Mesothelial cell of epicardium (in vitro differentiated cells): ENCODE data around the gene KCNN3. TPM values are rescaled to one million over a fixed set of nuclear protein-coding genes. Genes with fewer than 3 reads are reported as not detected.

Source experiments
- DNase-seq, 2 experiments: peaks; one replicate each; pipeline ENCODE4 v3.0.0; 2021; ENCODE audit warnings: low spot score in 2 of 2; ENCODE audit not compliant: unreplicated experiment in 2 of 2
- H3K27ac Mint-ChIP-seq: 2 replicates; pipeline ENCODE4 v1.8.0; 2021; ENCODE audit warnings: mixed read lengths
- H3K27me3 Mint-ChIP-seq: 2 replicates; pipeline ENCODE4 v1.8.0; 2021; ENCODE audit warnings: low read depth, mixed read lengths
- H3K36me3 Mint-ChIP-seq: 2 replicates; pipeline ENCODE4 v1.8.0; 2021; ENCODE audit warnings: mixed read lengths
- H3K4me1 Mint-ChIP-seq: 2 replicates; pipeline ENCODE4 v1.8.0; 2021; ENCODE audit warnings: mixed read lengths
- H3K4me3 Mint-ChIP-seq: 2 replicates; pipeline ENCODE4 v1.8.0; 2021; ENCODE audit warnings: mild to moderate bottlenecking, moderate library complexity, mixed read lengths
- H3K9me3 Mint-ChIP-seq: 2 replicates; pipeline ENCODE4 v1.8.0; 2021; ENCODE audit warnings: mixed read lengths
- total RNA-seq: library from RNA; stranded (reverse); gene quantifications from 3 replicates; pipeline ENCODE4 v1.2.1, GENCODE V29; 2021
- TF ChIP-seq, protein P1 (sequence below): fragments of 200-600 bp; sonication (generic); IDR thresholded peaks from one replicate; pipeline ENCODE4 v1.5.0; 2021; ENCODE audit warnings: antibody characterized with exemption; ENCODE audit not compliant: unreplicated experiment

Gene KCNN3
- total RNA-seq, 1 donor from 2014 or later: 1.2 TPM

- peaks cover 51% of the 10 kb centered on the region for H3K27me3 Mint-ChIP-seq
- no peaks in the 10 kb centered on the region for H3K36me3 Mint-ChIP-seq
- peaks cover 22% of the 10 kb centered on the region for H3K4me1 Mint-ChIP-seq
- no peaks in the 10 kb centered on the region for H3K9me3 Mint-ChIP-seq
- no peak overlapping the region for H3K27ac Mint-ChIP-seq
- no peak overlapping the region for H3K4me3 Mint-ChIP-seq
- TF ChIP-seq, protein P1, sequence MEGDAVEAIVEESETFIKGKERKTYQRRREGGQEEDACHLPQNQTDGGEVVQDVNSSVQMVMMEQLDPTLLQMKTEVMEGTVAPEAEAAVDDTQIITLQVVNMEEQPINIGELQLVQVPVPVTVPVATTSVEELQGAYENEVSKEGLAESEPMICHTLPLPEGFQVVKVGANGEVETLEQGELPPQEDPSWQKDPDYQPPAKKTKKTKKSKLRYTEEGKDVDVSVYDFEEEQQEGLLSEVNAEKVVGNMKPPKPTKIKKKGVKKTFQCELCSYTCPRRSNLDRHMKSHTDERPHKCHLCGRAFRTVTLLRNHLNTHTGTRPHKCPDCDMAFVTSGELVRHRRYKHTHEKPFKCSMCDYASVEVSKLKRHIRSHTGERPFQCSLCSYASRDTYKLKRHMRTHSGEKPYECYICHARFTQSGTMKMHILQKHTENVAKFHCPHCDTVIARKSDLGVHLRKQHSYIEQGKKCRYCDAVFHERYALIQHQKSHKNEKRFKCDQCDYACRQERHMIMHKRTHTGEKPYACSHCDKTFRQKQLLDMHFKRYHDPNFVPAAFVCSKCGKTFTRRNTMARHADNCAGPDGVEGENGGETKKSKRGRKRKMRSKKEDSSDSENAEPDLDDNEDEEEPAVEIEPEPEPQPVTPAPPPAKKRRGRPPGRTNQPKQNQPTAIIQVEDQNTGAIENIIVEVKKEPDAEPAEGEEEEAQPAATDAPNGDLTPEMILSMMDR: no peak
- DNase-seq: no peak
Observed at GRCh38 chr1:154861607-154862094, 8.4 kb downstream of the KCNN3 start.

DNA sequence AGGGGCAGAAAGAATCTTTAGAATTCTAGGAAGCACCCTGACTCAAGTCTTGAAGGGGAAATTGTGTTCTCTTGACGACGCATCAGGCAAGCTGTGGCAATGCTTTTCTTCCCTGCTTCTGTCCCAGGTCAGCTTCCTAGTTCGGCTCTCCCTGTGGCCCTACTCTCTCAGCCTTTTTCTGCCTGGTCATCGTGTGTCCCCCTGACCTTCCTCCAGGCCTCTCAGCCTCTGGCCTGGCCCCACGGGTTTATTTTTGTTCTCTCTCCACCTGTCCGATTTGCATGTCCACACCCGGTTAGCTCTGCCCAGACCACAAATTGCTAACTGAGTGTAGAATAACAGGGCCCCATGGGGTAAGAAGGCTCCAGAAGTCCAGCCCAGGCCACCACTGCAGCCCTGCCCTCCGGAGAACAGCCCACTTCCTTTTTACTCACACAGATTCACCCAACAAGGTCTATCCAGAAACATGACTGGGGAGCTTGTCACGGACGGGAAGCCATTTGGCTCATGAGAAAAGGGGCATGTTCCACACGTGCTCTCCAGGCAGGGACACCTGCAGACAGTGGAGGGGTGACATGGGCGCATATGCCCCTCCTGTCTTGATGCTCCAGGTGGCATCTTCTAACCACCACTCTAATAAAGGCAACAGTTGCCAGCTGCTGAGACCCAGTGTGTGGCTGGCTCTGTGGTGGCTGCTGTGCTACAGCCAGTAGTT lies 9.8 kb downstream of the KCNN3 start:
- TF ChIP-seq, protein P1: no peak
- no peak for DNase-seq
- Mint-ChIP-seq H3K4me3 (no peak overlapping the region), H3K36me3 (no peaks in the 10 kb centered on the region), H3K27ac (no peak overlapping the region), H3K9me3 (no peaks in the 10 kb centered on the region), H3K27me3 (peaks cover 37% of the 10 kb centered on the region), H3K4me1 (peaks cover 26% of the 10 kb centered on the region)

- DNase-seq: no peak
- no peaks in the 10 kb centered on the region for H3K36me3 Mint-ChIP-seq
- peaks cover 26% of the 10 kb centered on the region for H3K4me1 Mint-ChIP-seq
- peaks cover 33% of the 10 kb centered on the region for H3K27me3 Mint-ChIP-seq
- H3K4me3 Mint-ChIP-seq: no peak overlapping the region
- TF ChIP-seq, protein P1: no peak
- H3K9me3 Mint-ChIP-seq: no peaks in the 10 kb centered on the region
- no peak overlapping the region for H3K27ac Mint-ChIP-seq
Observed at GRCh38 chr1:154859786-154860155, 10.3 kb downstream of the KCNN3 start.

- Mint-ChIP-seq H3K27me3 (peaks cover 28% of the 10 kb centered on the region), H3K27ac (no peak overlapping the region), H3K9me3 (no peaks in the 10 kb centered on the region), H3K36me3 (no peaks in the 10 kb centered on the region), H3K4me3 (no peak overlapping the region), H3K4me1 (peaks cover 26% of the 10 kb centered on the region)
- TF ChIP-seq, protein P1: no peak
- DNase-seq: no peak
Observed at GRCh38 chr1:154859151-154859785, 10.8 kb downstream of the KCNN3 start.

DNA sequence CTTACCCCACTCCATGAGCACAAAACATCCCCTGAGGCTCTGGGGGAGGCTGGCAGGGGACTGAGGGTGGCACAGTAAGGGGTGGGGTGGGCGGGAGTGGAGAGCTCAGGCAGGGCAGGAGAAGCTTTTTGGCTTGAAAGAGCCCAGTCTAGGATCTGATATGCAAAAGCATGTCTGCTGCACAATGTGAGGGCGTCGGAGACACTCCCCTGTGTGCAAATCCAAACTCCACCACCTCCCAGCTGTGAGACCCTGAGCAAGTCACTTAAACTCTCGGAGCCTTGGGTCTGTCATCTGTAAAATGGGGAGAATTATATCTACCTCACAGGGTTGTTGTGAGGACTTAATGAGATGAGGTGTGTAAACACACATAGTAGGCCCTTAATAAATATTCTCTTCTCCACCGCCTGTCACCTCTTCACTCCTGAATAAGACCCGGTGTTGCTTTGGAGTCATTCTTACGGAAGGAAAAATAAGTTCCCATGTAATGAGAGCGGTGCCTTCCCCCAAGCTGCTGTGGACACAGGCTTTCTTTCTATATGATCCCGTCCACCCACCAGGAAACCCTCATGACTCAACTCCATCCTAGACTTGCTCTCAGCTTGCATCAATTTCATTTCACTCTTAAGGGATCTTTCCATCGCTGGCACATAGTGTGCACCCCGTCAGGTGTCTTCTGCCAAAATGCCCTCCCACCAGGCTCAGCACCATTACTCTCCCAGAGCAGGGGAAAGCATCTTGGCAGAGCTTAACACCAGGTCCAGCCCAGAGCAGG lies 12.5 kb downstream of the KCNN3 start:
- no peaks in the 10 kb centered on the region for H3K36me3 Mint-ChIP-seq
- H3K9me3 Mint-ChIP-seq: no peaks in the 10 kb centered on the region
- peaks cover 15% of the 10 kb centered on the region for H3K4me1 Mint-ChIP-seq
- H3K27me3 Mint-ChIP-seq: peaks cover 15% of the 10 kb centered on the region
- no peak overlapping the region for H3K4me3 Mint-ChIP-seq
- TF ChIP-seq, protein P1: no peak
- DNase-seq: no peak
- no peak overlapping the region for H3K27ac Mint-ChIP-seq
